Measurements from ENCODE around the gene DIAPH2. TPM values are rescaled to one million over a fixed set of nuclear protein-coding genes. Genes with fewer than 3 reads are reported as not detected.
"Not testable (repeated sequence)": the region's sequence is repeated elsewhere in the genome, so short reads cannot be mapped to it uniquely, and the experiment has no call there.

Gene DIAPH2
- polyA plus RNA-seq, 4 donors: 7.3 to 11.8 (median 9.4) TPM

- not testable (repeated sequence) for DNase-seq (ENCODE audit: low read depth in 4 of 4, low spot score in 3 of 4)
Observed at GRCh38 chrX:97409632-97410415, 725.2 kb downstream of the DIAPH2 start.

DNA sequence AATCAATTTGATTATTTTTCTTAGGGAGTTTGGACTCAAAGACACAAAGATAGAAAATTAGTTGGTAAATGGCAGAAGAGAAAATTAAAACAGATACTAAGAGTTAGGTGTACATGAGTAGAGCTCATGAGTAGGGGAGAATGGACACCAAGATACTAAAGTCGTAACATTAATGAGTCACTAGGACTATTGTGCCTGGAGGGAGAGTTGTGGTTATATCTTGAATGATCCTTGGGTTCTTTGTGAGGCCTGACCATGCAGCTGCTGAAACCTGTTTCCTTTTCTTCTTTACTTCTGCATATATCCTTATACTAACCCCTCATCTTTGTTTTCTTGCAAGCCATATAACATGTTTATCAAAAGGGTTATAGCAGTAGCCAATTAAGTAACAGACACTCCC, 731.8 kb downstream of the DIAPH2 start:
- no peak for DNase-seq (ENCODE audit: low read depth in 4 of 4, low spot score in 3 of 4)

GRCh38 chrX:97429101-97429500, 744.5 kb downstream of the DIAPH2 start:
- no peak for DNase-seq (ENCODE audit: low read depth in 4 of 4, low spot score in 3 of 4)

DNA sequence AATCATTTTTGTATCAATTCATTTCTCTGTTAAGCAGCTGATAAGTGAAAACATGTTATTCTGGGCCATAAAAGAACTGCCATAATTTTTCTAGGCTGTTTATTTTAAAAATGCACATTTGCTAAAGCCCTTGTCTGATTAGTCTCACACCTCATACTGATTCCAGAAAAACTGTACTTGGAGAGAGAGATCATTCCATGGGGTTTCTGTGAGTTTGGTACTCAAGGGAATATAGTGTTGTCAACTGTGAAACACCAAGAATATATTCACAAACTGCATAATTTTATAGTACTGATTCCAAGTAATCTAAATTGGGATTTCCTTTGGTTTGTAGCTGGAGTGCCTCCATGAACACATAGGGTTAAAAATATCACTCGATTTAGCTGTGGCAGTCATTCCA, 746.6 kb downstream of the DIAPH2 start:
- no peak for DNase-seq (ENCODE audit: low read depth in 4 of 4, low spot score in 3 of 4)

- DNase-seq (ENCODE audit: low read depth in 4 of 4, low spot score in 3 of 4): no peak
Observed at GRCh38 chrX:97446298-97446882, 761.7 kb downstream of the DIAPH2 start.

DNA sequence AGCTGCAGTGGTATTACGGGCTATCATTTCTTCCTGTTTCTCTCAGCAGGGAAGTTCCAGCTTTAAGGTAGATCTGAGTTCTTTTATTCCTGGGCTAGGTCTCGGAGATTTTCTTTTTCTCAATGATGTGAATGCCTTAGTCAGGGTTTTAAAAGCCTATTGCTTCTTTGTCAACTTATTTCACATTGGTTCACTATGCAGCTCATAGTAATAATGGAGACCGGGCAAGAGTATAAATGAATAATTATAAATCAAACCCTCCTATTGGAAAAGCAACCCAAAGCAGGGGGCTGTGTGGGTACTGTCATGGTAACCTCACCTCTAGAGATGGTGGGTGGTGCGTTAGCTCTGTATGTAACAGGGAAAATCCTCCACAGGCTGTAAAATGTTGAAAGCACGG, 762.7 kb downstream of the DIAPH2 start:
- no peak for DNase-seq (ENCODE audit: low read depth in 4 of 4, low spot score in 3 of 4)

DNA sequence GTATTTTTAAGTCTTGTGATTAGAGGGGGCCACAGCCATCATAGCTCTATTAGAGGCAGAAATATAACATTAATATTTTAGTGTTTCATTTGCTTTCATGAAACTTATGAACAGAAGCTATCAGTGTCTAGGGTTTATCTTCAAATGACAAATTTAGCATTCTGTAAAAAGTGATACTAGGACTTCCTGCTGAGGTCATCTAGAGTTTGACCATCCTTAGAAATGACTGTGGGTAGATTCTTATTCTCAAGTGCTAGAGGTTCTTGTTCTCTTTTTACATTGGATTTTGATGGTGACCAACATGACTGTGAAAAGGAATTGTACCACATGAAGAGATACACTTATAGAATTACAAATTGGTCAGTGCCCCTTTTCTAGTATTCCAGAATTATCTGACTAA, 767.6 kb downstream of the DIAPH2 start:
- DNase-seq (ENCODE audit: low read depth in 4 of 4, low spot score in 3 of 4): no peak

DNA sequence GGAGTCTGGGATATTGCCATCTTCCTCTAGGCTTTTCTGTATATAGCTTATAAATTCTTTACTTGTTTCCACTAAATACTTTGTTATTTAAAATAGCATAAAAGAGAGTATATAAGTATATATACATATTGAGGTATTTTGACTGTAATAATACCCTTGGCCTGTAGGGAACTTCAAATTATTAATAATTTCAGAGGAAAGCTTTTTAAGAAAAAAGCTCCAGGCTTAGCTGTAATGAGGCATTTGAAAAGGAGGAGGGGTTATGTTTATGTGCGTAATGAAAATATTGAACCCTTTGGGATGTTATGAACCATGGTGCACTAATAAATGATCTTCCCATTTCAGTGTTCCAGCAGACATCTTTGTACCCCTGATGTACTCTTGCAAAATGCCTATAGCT, 777.1 kb downstream of the DIAPH2 start:
- no peak for DNase-seq (ENCODE audit: low read depth in 4 of 4, low spot score in 3 of 4)

- no peak for DNase-seq (ENCODE audit: low read depth in 4 of 4, low spot score in 3 of 4)
Observed at GRCh38 chrX:97471071-97471470, 786.4 kb downstream of the DIAPH2 start.

DNA sequence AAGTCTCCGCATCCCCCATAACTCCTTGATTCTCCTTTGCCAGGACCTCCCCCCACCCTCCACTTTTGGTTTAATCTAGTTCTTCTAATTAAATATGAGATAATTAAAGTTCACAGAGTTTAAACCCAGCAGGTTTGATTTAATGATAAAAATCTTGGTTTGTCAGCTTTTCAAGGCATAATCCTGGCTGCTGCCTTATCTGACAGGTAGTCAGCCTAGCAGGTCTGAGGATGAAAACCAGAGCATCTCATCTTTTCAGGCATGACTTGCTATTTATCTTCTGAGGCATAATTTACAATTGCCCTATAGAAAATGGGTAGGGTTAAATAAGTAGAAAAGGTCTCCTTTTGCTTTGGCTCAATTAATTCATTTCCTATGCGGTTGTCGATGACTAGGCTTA, 790.3 kb downstream of the DIAPH2 start:
- DNase-seq (ENCODE audit: low read depth in 4 of 4, low spot score in 3 of 4): no peak

DNA sequence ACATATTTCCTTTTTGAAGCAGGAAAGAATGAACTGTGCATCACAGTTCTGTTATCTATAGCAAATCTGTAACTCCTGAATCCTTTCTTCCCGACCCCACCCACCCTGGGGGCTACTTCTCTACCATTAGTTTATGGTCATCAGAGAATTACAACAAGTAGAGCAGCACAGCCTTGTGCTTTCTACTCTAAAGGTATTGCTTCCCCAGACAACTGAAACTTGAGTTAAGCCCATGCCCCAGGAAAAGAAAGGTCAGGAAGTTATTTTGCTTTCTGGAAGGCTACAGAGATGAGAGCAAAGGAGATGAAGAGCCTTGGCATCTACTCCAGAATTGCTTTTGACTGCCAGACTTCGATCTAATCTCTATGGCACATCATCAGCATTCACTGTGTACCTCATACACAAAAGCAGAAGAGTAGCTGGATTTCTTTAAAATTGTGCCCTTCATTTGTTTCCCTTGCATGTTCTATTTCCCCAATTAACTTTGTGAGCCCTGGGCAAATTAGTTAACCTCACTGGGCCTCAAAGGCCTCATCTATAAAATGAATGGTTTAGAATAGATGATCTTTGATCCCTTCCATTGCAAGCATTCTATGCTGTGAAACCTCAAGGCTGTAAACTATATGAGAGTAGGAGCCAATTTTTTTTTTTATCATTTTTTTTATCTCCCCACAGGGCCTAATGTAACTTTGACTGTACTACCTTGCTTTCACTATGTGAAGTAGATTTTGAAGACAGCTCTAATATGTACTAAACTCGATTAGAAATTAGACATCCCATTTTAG, 794.7 kb downstream of the DIAPH2 start:
- no peak for DNase-seq (ENCODE audit: low read depth in 4 of 4, low spot score in 3 of 4)

DNA sequence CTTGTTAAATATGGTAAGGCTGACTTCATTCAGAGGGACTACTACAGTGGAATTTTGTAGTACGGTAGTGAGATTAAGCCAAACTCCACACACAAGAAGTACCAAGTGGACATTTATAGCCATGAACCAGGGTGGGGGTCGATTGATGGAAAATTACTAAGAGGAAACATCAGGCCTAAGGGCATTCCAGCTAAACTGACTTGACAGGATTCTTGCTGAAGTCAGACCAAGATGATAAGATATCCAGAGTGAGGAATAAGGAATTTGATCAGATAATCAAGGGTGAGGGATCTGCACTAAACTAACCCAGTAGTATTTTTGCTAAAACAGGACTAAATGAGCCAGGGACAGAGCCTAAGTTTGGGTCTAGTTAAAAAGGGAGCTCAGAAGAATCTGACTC, 796.6 kb downstream of the DIAPH2 start:
- DNase-seq (ENCODE audit: low read depth in 4 of 4, low spot score in 3 of 4): no peak

GRCh38 chrX:97482666-97483300, 798.1 kb downstream of the DIAPH2 start:
- no peak for DNase-seq (ENCODE audit: low read depth in 4 of 4, low spot score in 3 of 4)

DNA sequence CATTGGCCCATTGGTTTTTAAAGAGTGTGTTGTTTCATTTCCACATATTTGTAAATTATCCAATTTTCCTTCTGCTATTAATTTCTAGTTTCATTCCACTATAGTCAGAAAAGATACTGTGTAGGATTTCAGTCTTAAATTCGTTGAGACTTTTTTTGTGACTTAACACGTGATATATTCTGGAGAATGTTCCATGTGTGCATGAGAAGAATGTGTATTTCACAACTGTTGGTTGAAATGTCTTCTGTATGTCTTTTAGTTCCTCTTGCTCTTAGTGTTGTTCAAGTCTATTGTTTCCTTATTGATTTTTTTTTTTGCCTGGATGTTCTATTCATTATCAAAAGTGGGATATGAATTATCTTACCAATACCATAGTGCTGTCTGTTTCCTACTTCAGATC, 806.0 kb downstream of the DIAPH2 start:
- no peak for DNase-seq (ENCODE audit: low read depth in 4 of 4, low spot score in 3 of 4)

DNA sequence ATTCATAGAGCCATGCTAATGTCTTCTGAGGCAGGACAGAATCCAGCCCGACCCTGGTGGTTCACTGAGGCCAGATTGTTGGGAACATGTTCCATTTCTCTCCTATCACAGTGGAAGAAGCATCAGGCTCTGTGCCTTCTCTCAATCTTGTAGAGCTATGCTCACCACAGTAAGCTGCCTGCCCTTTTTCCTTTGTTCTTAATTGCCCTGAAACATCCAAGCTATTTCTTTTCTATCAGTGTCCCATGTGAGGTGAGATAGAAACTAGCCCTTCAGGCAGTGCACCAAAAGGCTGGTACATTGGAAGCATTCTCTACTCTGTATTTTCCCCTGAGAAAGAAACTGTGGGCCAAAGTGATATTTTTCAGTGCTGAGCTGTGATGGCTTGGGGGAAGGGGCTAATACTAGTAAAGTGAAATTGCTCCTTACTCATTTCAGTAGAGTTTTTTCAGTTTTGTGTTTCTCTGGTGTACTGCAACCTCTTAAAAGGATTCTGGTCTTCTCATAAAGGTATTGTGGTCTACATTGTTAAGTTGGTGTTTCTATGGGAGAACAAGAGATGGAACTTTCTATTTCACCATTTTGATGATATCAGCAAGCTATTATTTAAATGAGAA, 810.2 kb downstream of the DIAPH2 start:
- DNase-seq (ENCODE audit: low read depth in 4 of 4, low spot score in 3 of 4): no peak

GRCh38 chrX:97498093-97498492, 813.5 kb downstream of the DIAPH2 start:
- no peak for DNase-seq (ENCODE audit: low read depth in 4 of 4, low spot score in 3 of 4)

DNA sequence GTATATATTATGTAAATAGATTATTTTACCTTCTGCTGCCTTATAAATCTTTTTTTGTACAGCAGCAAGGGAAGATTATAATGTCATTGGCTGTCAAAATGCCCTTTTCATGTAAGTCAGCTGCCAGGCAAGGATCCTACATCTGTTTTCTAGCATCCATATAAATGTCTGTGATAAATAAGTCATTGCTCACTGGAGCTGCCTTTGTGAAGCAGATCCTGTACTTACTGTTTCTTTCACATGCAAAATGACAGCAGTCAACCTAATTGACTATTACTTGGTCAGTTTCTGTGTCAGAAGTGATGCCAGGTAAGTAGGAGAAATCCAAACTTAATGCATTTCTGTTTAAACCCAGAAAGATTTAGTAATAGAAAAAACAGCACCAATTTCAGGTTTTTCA, 819.8 kb downstream of the DIAPH2 start:
- no peak for DNase-seq (ENCODE audit: low read depth in 4 of 4, low spot score in 3 of 4)

DNA sequence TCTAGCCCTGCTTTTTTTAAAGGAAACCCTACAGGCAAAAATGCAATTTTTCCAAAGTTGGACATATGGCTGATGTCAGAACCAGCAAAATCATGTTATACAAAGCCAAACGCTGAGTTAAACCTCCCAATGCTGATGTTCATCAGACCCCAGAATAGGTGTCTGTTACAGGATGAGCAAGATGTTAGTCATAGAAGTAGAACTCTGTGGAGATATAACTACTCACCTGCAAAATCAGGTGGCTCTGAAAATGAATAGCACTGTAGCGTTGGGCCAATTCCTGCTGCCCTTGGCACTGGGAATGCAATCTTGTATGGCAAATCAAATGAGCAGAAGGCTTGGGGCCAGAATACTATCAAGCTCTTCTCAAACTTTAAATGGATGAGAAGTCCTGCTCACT, 833.1 kb downstream of the DIAPH2 start:
- no peak for DNase-seq (ENCODE audit: low read depth in 4 of 4, low spot score in 3 of 4)

DNA sequence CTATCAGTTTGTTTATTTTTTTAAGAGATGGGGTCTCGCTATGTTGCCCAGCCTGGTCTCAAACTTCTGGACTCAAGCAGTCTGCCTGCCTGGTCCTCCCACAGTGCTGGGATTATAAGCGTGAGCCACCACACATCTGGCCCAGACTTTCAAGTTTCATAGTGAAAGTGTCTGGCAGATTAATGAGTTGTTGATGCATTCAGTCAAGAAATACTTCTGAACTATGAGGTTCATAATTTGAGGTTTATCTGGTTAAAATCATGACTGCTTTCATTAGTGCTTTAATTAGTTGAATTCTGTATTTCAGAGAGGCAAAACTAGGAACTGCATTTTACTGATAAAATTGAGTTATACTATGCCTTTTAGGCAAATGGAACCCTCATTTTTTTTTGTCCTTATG, 837.7 kb downstream of the DIAPH2 start:
- DNase-seq (ENCODE audit: low read depth in 4 of 4, low spot score in 3 of 4): no peak

DNA sequence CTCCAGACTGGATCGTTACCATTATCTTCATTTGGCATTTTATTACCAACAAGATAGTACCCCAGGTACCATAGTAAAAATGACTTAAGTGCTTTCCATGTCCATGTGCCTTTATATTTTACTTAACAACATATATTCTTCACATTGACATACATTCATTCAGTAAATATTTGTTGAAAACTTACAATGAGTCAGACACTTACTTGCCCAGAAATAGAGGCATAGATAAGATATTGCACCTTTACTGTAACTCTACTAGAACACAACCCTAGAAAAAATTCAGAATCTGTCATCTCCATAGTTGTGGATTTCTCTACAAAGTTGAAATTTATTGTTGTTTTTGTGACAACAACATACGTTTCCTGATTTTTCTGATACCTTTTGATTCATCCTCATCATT, 839.7 kb downstream of the DIAPH2 start:
- DNase-seq (ENCODE audit: low read depth in 4 of 4, low spot score in 3 of 4): no peak

GRCh38 chrX:97524997-97525396, 840.4 kb downstream of the DIAPH2 start:
- no peak for DNase-seq (ENCODE audit: low read depth in 4 of 4, low spot score in 3 of 4)

Data from left renal pelvis (tissue), 4 donors.